H1 (cell line): ENCODE data around the gene IL3. TPM values are rescaled to one million over a fixed set of nuclear protein-coding genes. Genes with fewer than 3 reads are reported as not detected.

ENCODE experiments used
- CTCF ChIA-PET: fragments of 300-600 bp; sonication (Branson Sonifier 250); formaldehyde crosslinking; loops from one replicate; lab custom pipeline; 2021; ENCODE audit not compliant: partially characterized antibody; lab: Charles Lee
- POLR2A ChIA-PET: fragments of 300-600 bp; sonication (Branson Sonifier 250); formaldehyde crosslinking; loops from one replicate; lab custom pipeline; 2021; ENCODE audit warnings: inconsistent platforms; ENCODE audit not compliant: partially characterized antibody; lab: Charles Lee
- DNase-seq, 2 experiments: peaks; one replicate each; pipeline versions ENCODE4 v3.0.0 to v3.0.0-alpha.2; 2010 to 2022; ENCODE audit warnings: low spot score in 2 of 2, low read depth in 1 of 2, mixed read lengths in 1 of 2
- FAIRE-seq: peaks from 2 replicates; lab custom pipeline; 2011; peaks lifted over from hg19 to GRCh38; lab: Jason Lieb, UNC
- H2AFZ ChIP-seq: 2 replicates; pipeline ENCODE4 v1.8.1; 2012; ENCODE audit warnings: low read length, inconsistent platforms
- H2AK5ac ChIP-seq: 2 replicates; pipeline ENCODE4 v1.6.1; 2013; ENCODE audit warnings: low read depth, low read length
- H2BK120ac ChIP-seq: replicated peaks from 2 replicates; pipeline ENCODE3; 2013; ENCODE audit warnings: low read depth, low read length, inconsistent platforms
- H2BK12ac ChIP-seq: 2 replicates; pipeline ENCODE4 v1.6.1; 2013; ENCODE audit warnings: low read depth, low read length
- H2BK15ac ChIP-seq: 2 replicates; pipeline ENCODE4 v1.6.1; 2013; ENCODE audit warnings: low read length
- H2BK20ac ChIP-seq: 2 replicates; pipeline ENCODE4 v1.6.1; 2013; ENCODE audit warnings: low read length
- H2BK5ac ChIP-seq: 2 replicates; pipeline ENCODE4 v1.6.1; 2013; ENCODE audit warnings: low read depth, low read length
- H3K14ac ChIP-seq: 2 replicates; pipeline ENCODE4 v1.6.1; 2013; ENCODE audit warnings: inconsistent platforms; ENCODE audit not compliant: insufficient read length
- H3K18ac ChIP-seq: 2 replicates; pipeline ENCODE4 v1.6.1; 2013; ENCODE audit warnings: low read length; ENCODE audit errors: extremely low read depth
- H3K23ac ChIP-seq: 2 replicates; pipeline ENCODE4 v1.6.1; 2013; ENCODE audit warnings: inconsistent platforms; ENCODE audit not compliant: insufficient read length
- H3K23me2 ChIP-seq: 2 replicates; pipeline ENCODE4 v1.6.1; 2013; ENCODE audit warnings: low read depth, low read length
- H3K27ac ChIP-seq: 2 replicates; pipeline ENCODE4 v1.6.1; 2011; ENCODE audit warnings: low read depth, low read length, inconsistent platforms
- H3K27me3 ChIP-seq, 4 experiments: replicated peaks in 1 of 4; 1 replicate in 1 of 4; 2 replicates in 3 of 4; pipeline versions ENCODE4 v1.6.1 to v1.8.1; 2011 to 2013; ENCODE audit warnings: low read length in 3 of 4, mild to moderate bottlenecking in 3 of 4, inconsistent platforms in 2 of 4, mixed read lengths in 2 of 4, moderate library complexity in 1 of 4; ENCODE audit not compliant: control insufficient read depth in 3 of 4, insufficient read depth in 3 of 4; ENCODE audit errors: extremely low read depth in 1 of 4
- H3K36me3 ChIP-seq, 4 experiments: 2 replicates each; pipeline versions ENCODE4 v1.6.1 to v1.8.1; 2011 to 2013; ENCODE audit warnings: mild to moderate bottlenecking in 4 of 4, low read length in 3 of 4, moderate library complexity in 2 of 4, control low read depth in 1 of 4, inconsistent platforms in 1 of 4; ENCODE audit not compliant: insufficient read depth in 4 of 4, control insufficient read depth in 2 of 4
- H3K4ac ChIP-seq: replicated peaks from 2 replicates; pipeline ENCODE3; 2013; ENCODE audit warnings: low read length, low read depth, mixed read lengths, inconsistent platforms; ENCODE audit not compliant: insufficient read length
- H3K4me1 ChIP-seq, 4 experiments: replicated peaks in 1 of 4; 1 replicate in 1 of 4; 2 replicates in 3 of 4; pipeline versions ENCODE4 v1.6.1 to v1.8.1; 2011 to 2013; ENCODE audit warnings: low read length in 3 of 4, inconsistent platforms in 2 of 4, mixed read lengths in 1 of 4; ENCODE audit not compliant: insufficient read depth in 4 of 4, control insufficient read depth in 3 of 4
- H3K4me2 ChIP-seq, 2 experiments: 2 replicates each; pipeline versions ENCODE4 v1.6.1 to v1.8.1; 2011 to 2013; ENCODE audit warnings: low read depth in 2 of 2, low read length in 2 of 2, control low read depth in 1 of 2, inconsistent platforms in 1 of 2, mild to moderate bottlenecking in 1 of 2; ENCODE audit not compliant: insufficient read depth in 1 of 2
- H3K4me3 ChIP-seq, 4 experiments: fragments of 200-600, 300-600 bp in 1 of 4; sonication (generic), shearing (Covaris generic), sonication (Bioruptor Twin) in 1 of 4; 2 replicates each; pipeline versions ENCODE4 v1.5.1 to v1.8.1; 2011 to 2016; ENCODE audit warnings: low read length in 4 of 4, low read depth in 3 of 4, control low read depth in 2 of 4, inconsistent platforms in 2 of 4, mild to moderate bottlenecking in 2 of 4, mixed read lengths in 1 of 4, moderate library complexity in 1 of 4; ENCODE audit not compliant: insufficient read depth in 2 of 4; ENCODE audit errors: extremely low read depth in 1 of 4
- H3K56ac ChIP-seq: replicated peaks from 2 replicates; pipeline ENCODE3; 2013; ENCODE audit warnings: low read depth, mild to moderate bottlenecking, mixed read lengths, low read length, inconsistent platforms; ENCODE audit not compliant: insufficient read length
- H3K79me1 ChIP-seq: 2 replicates; pipeline ENCODE4 v1.6.1; 2013; ENCODE audit warnings: low read depth, low read length, control low read depth
- H3K79me2 ChIP-seq, 2 experiments: 2 replicates each; pipeline versions ENCODE4 v1.6.1 to v1.8.1; 2012 to 2013; ENCODE audit warnings: low read length in 2 of 2, mild to moderate bottlenecking in 2 of 2, inconsistent platforms in 1 of 2; ENCODE audit not compliant: insufficient read depth in 2 of 2, control insufficient read depth in 1 of 2
- H3K9ac ChIP-seq, 4 experiments: replicated peaks in 1 of 4; 1 replicate in 1 of 4; 2 replicates in 3 of 4; pipeline versions ENCODE4 v1.6.1 to v1.8.1; 2011 to 2013; ENCODE audit warnings: low read depth in 3 of 4, low read length in 3 of 4, control low read depth in 2 of 4, mild to moderate bottlenecking in 2 of 4, moderate library complexity in 2 of 4, inconsistent platforms in 1 of 4; ENCODE audit errors: extremely low read depth in 1 of 4
- H3K9me3 ChIP-seq, 2 experiments: 2 replicates each; pipeline versions ENCODE4 v1.6.1 to v1.8.1; 2012 to 2013; ENCODE audit warnings: mild to moderate bottlenecking in 2 of 2, moderate library complexity in 2 of 2, control low read depth in 1 of 2, inconsistent platforms in 1 of 2, low read depth in 1 of 2, low read length in 1 of 2, mixed read lengths in 1 of 2; ENCODE audit not compliant: insufficient read depth in 2 of 2
- H4K20me1 ChIP-seq, 2 experiments: replicated peaks in 1 of 2; 2 replicates each; pipeline versions ENCODE3 to v1.8.1; 2011 to 2013; ENCODE audit warnings: inconsistent platforms in 2 of 2, low read length in 2 of 2, mild to moderate bottlenecking in 1 of 2; ENCODE audit not compliant: insufficient read depth in 2 of 2, control insufficient read depth in 1 of 2
- H4K5ac ChIP-seq: 2 replicates; pipeline ENCODE4 v1.6.1; 2013; ENCODE audit warnings: low read length, low read depth, mixed read lengths, inconsistent platforms; ENCODE audit not compliant: insufficient read length
- H4K8ac ChIP-seq: 2 replicates; pipeline ENCODE4 v1.8.0; 2013; ENCODE audit warnings: mild to moderate bottlenecking, moderate library complexity, low read length, inconsistent platforms; ENCODE audit not compliant: insufficient read depth; ENCODE audit errors: extremely low read depth
- H4K91ac ChIP-seq: replicated peaks from 2 replicates; pipeline ENCODE3; 2013; ENCODE audit warnings: low read length, mixed read lengths, inconsistent platforms; ENCODE audit not compliant: insufficient read length
- CHD2 ChIP-seq: IDR thresholded peaks from 2 replicates; pipeline ENCODE4 v1.6.1; 2012; ENCODE audit warnings: low read length, improper control_type of control experiment
- CREB1 ChIP-seq: IDR thresholded peaks from 2 replicates; pipeline ENCODE4 v1.6.1; 2012; ENCODE audit warnings: inconsistent platforms
- EGR1 ChIP-seq: IDR thresholded peaks from 2 replicates; pipeline ENCODE4 v1.6.1; 2011; ENCODE audit warnings: low read depth, low read length, borderline replicate concordance
- FOSL1 ChIP-seq: IDR thresholded peaks from 2 replicates; pipeline ENCODE4 v1.6.1; 2011; ENCODE audit warnings: mild to moderate bottlenecking, low read depth, low read length, moderate library complexity; ENCODE audit not compliant: insufficient read depth
- KDM4A ChIP-seq: IDR thresholded peaks from one replicate; pipeline ENCODE4 v1.7.1; 2012; ENCODE audit warnings: low read depth, mild to moderate bottlenecking, moderate library complexity, low read length, inconsistent platforms; ENCODE audit not compliant: severe bottlenecking
- RAD21 ChIP-seq, 2 experiments: IDR thresholded peaks in 1 of 2; conservative IDR thresholded peaks in 1 of 2; 2 replicates each; pipeline ENCODE4 v1.6.1; 2011; ENCODE audit warnings: low read depth in 2 of 2, low read length in 2 of 2, improper control_type of control experiment in 1 of 2, inconsistent platforms in 1 of 2, mild to moderate bottlenecking in 1 of 2, moderate library complexity in 1 of 2
- RFX5 ChIP-seq: IDR thresholded peaks from 2 replicates; pipeline ENCODE4 v1.6.1; 2011; ENCODE audit warnings: low read depth, low read length, improper control_type of control experiment, borderline replicate concordance
- SRF ChIP-seq: IDR thresholded peaks from 2 replicates; pipeline ENCODE4 v1.6.1; 2011; ENCODE audit warnings: mild to moderate bottlenecking, low read depth, low read length, moderate library complexity
- TAF1 ChIP-seq: IDR thresholded peaks from 2 replicates; pipeline ENCODE4 v1.6.1; 2011; ENCODE audit warnings: mild to moderate bottlenecking, low read depth, low read length
- TBP ChIP-seq: IDR thresholded peaks from 2 replicates; pipeline ENCODE4 v1.6.1; 2011; ENCODE audit warnings: low read depth, low read length, improper control_type of control experiment
- USF2 ChIP-seq: IDR thresholded peaks from 2 replicates; pipeline ENCODE4 v1.6.1; 2011; ENCODE audit warnings: low read length, improper control_type of control experiment
- WGBS, 2 experiments: shearing (Covaris generic) in 1 of 2; methylation state at CpG; one replicate each; pipeline versions ENCODE4 v1.1.6 to v1.1.7; 2013 to 2015; ENCODE audit warnings: low lambda C conversion rate in 2 of 2, mixed read lengths in 2 of 2, inconsistent platforms in 1 of 2, low coverage in 1 of 2, missing lambda C conversion rate in 1 of 2; ENCODE audit not compliant: insufficient replicate concordance in 2 of 2, insufficient coverage in 1 of 2, insufficient read length in 1 of 2; ENCODE audit errors: extremely low coverage in 1 of 2, missing lambda C conversion rate in 1 of 2; 5-methylcytosine and 5-hydroxymethylcytosine counted together
- polyA plus RNA-seq, 7 experiments: library from polyadenylated mRNA; depleted of rRNA in 3 of 7; stranded (reverse) in 5 of 7; unstranded in 2 of 7; fragments of >200 nt in 5 of 7; fragments of 200-250 nt in 2 of 7; gene quantifications; 1 replicate in 5 of 7; 2 replicates in 1 of 7; 4 replicates in 1 of 7; pipeline versions ENCODE4 v1.2.1 to v1.2.3, GENCODE V29; 2011 to 2013; ENCODE audit warnings: missing spikeins in 2 of 7, mixed read lengths in 2 of 7
- total RNA-seq: library from RNA; stranded (reverse); fragmentation: NEBNext Ultra II Directional; extraction: Animal tissue kit (Norgen Biotek cat#: 25700); gene quantifications from 2 replicates; pipeline ENCODE4 v1.2.1, GENCODE V29; 2021

The IL3 gene
- total and polyA plus RNA-seq, 2 of the 8 experiments (the other 6 are each of a cell fraction or from before 2014, with no cell fraction given) = not detected

DNA sequence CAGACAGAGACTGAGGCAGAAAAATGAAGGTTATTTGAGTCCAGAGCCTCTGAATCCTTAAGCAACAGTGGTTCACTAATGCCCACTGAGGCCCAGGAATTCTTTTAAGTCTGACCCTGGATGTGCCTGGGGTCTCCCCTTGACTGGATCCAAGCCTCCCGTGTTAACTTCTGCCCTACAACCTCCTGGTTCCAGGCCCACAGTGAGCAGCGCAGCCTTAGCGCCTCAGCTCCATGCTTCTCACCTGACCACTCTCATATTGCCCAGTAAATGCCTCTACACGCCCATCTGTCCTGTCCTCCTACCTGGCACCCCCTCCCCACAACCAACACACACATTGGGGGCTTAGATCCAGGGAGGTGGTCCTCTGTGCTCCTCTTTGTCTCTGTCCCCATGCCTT is 6.4 kb downstream of the IL3 start:
- H3K79me2 ChIP-seq = no peaks in the 10 kb centered on the region
- no peak overlapping the region for H2BK20ac ChIP-seq
- no peaks in the 10 kb centered on the region for H3K9me3 ChIP-seq
- H2AK5ac ChIP-seq = no peak overlapping the region
- no peaks in the 10 kb centered on the region for H3K36me3 ChIP-seq
- H2BK15ac ChIP-seq = peak overlapping the region; percentile 29; the same call in 1 of the 2 replicates
- no peak overlapping the region for H3K14ac ChIP-seq
- H4K20me1 ChIP-seq = no peaks in the 10 kb centered on the region
- no peaks in the 10 kb centered on the region for H3K79me1 ChIP-seq
- H3K23ac ChIP-seq = no peak overlapping the region
- H2BK120ac ChIP-seq = no peak overlapping the region
- H3K9ac ChIP-seq = no peak overlapping the region
- H3K56ac ChIP-seq = no peak overlapping the region
- H4K91ac ChIP-seq = no peak overlapping the region
- H2BK12ac ChIP-seq = no peak overlapping the region
- no peaks in the 10 kb centered on the region for H3K23me2 ChIP-seq
- H4K8ac ChIP-seq = no peak overlapping the region
- H3K4me2 ChIP-seq = no peak overlapping the region
- no peak overlapping the region for H3K4ac ChIP-seq
- no peak overlapping the region for H3K18ac ChIP-seq
- no peak overlapping the region for H3K27ac ChIP-seq
- no peak overlapping the region for H2AFZ ChIP-seq
- no peak overlapping the region for H4K5ac ChIP-seq
- H3K4me3 ChIP-seq = no peak overlapping the region
- FAIRE-seq (no peak), DNase-seq (no peak)
- H3K27me3 ChIP-seq = no peaks in the 10 kb centered on the region
- ChIA-PET CTCF (interaction anchor here (0.6 to 6.5 kb wide), 6 partner anchors 67 to 256 kb away, joined by 3 to 42 read pairs (median 6); no protein-coding TSS in a partner anchor), POLR2A (no interaction called here)
- WGBS, 2 experiments = 95% methylated on average over 4 of the region's 4 CpGs; no CpG with 5 or more reads in 1 of the 2 experiments
- H3K4me1 ChIP-seq = no peaks in the 10 kb centered on the region; a peak in 1 of 7 replicates
- no peak overlapping the region for H2BK5ac ChIP-seq
- no peak for TF ChIP-seq TAF1
- no peak for TF ChIP-seq SRF
- no peak for TF ChIP-seq KDM4A
- no peak for TF ChIP-seq RAD21 (IDR thresholded peaks at IDR 0.05 in 1 of 2, conservative IDR thresholded peaks at IDR 0.05 in 1 of 2; ENCODE audit: low read depth in 2 of 2, low read length in 2 of 2)
- TF ChIP-seq FOSL1 = no peak
- TF ChIP-seq TBP = no peak
- no peak for TF ChIP-seq EGR1
- no peak for TF ChIP-seq CREB1
- TF ChIP-seq USF2 = no peak
- no peak for TF ChIP-seq CHD2
- TF ChIP-seq RFX5 = no peak
